ENCODE results near the gene SZT2.

Gene SZT2

DNA sequence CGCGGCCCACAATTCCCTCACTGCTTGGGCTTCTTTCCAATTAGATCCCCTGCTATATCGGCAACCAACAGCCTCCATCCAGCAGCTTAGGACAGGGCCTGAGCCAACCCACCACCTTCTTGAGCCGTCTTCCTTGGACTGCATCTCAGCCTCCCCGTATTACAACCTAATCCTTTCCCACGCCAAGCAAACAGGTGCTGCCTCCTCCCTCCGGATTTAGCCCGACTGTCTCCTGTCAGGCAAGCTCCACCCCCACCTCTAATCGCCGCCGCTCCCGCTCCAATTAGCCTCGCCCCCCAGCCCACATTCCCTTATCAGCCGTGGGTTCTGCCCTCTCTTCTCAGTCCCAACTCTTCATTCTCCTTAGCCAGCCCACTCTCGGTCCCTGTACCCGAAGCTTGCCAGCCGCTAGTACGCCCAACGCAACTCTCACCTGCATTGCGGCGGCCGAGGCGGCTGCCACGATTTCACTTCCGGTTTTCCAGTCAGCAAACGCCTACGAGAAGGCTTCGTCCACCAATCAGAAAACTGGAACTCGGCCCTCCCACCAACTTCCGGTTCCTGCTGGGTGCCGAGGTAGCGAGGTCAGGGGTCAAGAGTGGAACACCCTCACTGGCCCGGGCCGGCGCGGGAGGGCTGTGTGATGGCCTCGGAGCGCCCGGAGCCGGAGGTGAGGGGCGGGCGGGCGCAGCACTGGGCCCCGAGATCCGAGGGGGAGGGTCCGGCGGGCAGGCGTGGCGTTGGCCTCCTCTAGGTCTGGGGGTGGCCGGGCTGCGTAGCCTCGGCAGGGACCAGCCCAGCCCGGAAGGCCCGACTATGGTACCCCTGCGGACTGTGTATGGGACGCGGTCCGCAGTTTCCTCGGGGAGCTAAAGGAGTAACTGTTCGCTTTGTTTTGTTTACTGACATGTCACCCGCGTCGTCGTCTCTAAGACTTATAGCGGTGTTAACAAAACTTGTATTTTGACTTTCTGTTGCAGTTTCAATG, at the start of gene SZT2, which contains the start of gene MED8:
Gene SZT2, plus strand, starts transcription at position 574 of the 988 bp plus-strand sequence. Its CDS starts 70 bp downstream, at position 644.
Gene MED8, minus strand, starts transcription at position 475 of the 988 bp plus-strand sequence. Its CDS starts 36 bp downstream, at position 439.
- DNase-seq (ENCODE audit: low read depth, low spot score), result peak; percentile 96

DNA sequence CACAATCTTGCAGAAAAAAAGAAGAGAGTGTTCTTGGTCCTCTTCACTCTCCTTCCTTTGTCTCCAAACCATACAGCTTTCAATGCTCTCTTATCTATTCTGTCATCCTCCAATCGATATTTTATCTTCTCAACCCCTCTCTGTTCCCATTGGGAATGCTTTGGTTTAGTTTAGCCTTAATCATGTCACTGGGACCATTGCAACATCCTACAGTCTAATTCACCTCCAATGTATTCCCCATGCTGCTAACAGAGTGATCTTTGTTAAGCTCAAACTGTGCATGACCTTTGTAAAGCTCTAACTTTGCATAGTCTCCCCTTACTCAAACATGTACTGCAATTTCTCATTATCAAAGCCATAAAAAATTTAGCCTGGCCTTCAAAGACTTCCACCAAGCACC, 49.1 kb upstream of the SZT2 start:
- DNase-seq (ENCODE audit: low read depth, low spot score), result no peak

DNA sequence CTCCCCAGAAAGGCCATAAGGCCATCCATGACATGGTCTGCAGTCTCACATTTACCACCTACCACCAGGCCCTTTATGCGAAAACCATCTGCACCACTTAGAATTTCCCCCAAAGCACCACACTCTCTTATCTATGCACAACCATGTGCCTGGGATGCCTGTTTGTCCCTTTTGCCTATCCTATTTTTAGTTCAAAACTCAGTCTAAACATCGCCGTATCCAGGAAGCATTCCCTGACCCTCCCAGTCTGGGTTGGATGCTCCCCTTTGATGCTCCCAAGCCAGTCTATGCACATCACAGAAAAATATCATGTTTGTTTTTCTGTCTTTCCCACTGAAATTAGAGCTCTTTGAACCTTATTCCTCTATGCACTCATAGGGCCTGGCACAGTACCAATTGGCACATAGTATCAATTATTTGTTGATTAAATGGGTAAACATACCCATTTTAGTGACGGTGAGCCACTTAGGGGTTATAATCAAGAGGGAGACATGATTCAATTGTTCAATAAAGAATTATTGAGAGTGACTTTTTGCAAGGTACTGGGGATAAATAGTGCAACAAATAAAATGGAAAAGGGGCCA, 45.3 kb upstream of the SZT2 start:
- no peak for DNase-seq (ENCODE audit: low read depth, low spot score)

DNA sequence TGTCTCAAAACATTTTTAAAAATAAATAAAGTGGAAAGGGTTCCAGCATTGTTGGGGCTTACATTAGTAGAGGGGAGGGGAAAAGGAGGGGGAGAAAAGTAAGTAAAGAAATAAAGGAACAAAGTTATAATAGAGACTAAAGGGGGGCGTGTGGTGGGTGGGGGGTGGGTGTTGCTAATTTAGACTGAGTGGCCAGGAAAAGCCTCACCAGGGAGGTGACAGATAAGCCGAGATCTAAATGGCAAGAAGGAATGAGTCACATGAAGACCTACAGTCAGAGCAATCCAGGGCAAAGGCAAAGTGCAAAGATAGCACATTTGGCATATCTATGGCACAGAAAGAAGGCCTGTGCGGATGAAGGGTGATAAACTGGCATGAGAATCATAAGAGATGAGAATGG, 44.6 kb upstream of the SZT2 start:
- DNase-seq (ENCODE audit: low read depth, low spot score), result no peak

DNA sequence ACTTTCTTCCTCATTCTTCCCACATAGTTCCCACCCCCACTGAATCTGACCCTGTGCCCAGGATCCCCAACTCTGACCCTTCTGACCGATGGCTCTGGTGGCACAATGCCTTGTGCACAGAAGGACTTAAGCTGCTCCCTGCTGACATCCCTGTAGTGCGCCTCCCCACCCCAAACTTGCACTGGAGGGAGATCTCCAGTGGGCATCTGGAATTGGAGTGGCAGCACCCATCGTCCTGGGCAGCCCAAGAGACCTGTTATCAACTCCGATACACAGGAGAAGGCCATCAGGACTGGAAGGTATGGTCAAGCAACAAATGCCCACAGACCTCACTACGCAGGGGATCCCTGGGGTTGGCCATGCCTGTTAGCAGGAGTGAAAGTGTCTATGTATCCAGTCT, 43.1 kb upstream of the SZT2 start:
- no peak for DNase-seq (ENCODE audit: low read depth, low spot score)

DNA sequence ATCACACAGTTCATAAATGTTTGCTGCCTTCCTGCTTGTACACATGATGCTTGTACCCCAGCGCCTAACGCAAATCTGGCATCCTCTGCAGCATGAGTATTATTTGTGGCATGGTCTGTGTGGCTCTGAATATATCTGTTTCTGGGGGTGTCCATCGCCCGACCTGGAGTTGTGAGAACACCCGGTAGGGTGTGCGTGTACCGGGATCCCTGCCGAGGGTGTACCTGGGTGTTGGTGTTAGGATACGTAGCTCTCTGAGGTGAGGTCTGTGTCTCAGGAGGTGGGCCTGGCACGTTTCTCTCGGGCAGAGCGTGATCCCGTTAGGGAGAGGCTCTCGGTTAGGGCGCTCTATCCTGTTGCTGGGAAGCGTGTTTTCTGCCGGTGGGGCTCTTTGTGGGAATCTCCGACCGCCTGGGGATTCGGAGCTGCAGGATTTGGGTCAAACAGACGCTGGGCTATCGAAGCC, 41.3 kb upstream of the SZT2 start:
- DNase-seq (ENCODE audit: low read depth, low spot score), result no peak

DNA sequence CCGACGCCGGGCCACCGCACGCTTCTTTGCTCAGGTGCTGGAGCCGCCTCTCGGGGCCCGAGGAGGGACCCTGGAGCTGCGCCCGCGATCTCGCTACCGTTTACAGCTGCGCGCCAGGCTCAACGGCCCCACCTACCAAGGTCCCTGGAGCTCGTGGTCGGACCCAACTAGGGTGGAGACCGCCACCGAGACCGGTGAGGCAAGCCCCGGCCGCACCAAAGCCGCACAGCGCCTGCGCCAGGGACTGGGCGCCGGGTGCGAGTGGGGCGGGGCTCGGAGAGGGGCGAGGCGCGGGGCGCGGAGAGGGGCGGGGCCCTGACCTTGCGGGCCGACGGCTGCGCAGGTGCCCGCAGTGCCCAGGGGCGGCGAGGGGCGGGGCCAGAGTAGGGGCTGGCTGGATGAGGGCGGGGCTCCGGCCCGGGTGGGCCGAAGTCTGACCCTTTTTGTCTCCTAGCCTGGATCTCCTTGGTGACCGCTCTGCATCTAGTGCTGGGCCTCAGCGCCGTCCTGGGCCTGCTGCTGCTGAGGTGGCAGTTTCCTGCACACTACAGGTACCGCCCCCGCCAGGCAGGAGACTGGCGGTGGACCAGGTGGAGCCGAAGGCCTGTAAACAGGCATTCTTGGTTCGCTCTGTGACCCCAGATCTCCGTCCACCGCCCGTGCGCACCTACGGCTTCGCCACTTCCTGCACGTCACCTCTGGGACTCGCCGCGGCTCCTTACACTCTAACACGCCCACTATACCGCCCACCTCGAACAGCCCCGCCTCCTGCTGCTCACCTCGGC, 40.7 kb upstream of the SZT2 start:
- DNase-seq (ENCODE audit: low read depth, low spot score), result peak; percentile 81

DNA sequence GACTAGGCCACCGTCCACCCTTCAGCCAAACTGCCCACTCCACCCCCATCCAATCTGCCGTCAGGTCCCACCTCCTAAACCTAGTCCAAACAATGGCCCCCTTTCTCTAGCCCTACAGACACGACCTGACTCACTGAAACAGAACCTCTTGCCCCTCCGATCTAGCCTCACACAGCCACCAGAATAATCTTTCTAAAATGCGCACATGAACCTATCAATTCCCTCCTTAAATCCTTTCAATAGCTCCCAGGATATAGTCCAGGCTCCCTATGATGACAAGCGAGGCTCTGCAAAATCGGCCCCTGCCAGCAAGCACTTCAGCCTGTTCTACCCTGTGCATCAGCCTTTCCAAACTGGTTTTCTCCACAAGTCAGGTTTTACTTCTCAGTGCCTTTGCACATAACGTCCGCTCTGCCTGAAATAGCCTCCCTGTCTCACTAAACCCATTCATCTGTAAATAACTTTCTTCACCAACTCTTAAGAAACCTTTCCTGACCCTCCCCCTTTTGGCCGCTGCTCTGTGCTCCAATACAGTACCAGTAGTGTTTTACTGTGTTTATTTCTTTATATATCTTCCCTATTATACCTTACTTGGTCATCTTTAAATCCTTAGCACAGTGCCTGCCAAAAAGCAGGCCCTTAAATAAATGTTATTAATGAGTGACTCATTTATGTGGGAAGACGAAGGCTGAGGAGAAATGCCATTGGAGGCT, 39.9 kb upstream of the SZT2 start:
- peak; percentile 81 for DNase-seq (ENCODE audit: low read depth, low spot score)

DNA sequence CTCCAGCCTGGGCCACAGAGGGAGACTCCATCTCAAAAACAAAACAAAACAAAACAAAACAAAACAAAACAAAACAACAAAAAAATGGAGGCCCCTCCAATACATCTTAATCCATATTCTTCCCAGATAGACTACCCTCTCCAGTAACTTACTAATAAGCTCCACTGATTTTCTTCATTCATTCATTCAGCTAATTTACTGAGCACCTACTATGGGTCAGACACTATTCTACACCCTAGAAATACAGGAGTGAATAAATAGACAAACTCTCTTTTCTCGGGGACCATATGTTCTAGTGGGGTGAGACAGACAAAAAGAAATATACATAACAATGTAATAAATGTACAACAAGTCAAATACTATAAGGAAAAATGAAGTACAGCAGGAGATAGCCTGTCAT, 38.7 kb upstream of the SZT2 start:
- no peak for DNase-seq (ENCODE audit: low read depth, low spot score)

DNA sequence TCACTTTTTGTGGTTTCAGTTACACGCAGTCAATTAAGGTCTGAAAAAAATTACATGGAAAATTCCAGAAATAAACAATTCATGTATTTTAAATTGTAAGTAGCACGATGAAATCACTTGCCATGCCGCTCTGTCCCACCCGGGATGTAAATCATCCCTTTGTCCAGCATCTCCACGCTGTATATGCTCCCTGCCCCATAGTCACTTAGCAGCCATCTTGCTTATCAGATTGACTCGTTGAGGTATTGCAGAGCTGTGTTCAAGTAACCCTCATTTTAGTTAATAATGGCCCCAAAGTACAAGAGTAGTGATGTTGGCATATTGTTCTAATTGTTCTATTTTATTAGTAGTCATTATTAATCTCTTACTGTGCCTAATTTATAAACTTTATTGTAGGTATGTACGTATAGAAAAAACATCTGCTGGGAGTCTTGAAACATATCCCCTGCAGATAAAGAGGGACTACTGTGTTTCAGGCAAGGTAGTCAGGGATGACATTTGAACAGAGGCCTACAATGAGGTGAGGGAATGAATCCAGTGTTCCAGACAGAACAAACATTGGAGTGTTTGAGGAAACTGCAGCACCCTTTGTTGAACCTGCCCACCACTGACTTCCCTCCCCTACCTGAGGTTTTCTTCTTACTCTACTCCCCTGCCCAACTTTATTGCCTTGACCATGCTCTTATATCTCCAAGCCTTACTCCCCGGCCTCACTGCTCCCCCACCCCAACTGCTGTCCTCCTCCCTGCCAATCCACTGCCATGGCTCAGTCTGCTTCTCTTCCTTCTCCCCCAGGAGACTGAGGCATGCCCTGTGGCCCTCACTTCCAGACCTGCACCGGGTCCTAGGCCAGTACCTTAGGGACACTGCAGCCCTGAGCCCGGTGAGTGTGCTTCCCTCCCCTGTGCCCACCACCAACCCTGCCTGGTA, 38.0 kb upstream of the SZT2 start:
- DNase-seq (ENCODE audit: low read depth, low spot score), result no peak

DNA sequence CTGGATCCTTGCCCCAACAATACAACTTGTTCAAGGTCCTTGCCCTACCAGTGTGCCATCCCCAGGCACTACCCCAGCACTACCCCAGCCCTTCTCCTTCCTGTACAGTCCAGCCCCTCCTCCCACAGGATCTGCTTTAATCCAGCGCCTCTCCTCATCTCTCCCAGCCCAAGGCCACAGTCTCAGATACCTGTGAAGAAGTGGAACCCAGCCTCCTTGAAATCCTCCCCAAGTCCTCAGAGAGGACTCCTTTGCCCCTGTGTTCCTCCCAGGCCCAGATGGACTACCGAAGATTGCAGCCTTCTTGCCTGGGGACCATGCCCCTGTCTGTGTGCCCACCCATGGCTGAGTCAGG, 37.4 kb upstream of the SZT2 start:
- DNase-seq (ENCODE audit: low read depth, low spot score), result no peak

DNA sequence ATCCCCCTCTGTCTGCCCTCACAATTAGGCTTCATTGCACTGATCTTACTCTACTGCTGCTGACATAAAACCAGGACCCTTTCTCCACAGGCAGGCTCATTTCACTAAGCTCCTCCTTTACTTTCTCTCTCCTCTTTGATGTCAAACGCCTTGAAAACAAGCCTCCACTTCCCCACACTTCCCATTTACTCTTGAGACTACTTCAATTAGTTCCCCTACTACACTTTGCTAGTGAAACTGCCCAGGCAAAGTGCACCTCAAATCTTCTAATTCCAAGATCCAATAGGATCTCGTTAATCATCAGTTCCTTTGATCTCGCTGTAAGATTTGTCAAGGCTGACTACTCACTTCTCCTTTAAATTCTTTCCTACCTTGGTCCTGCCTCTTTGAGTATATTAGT, 36.8 kb upstream of the SZT2 start:
- DNase-seq (ENCODE audit: low read depth, low spot score), result no peak

DNA sequence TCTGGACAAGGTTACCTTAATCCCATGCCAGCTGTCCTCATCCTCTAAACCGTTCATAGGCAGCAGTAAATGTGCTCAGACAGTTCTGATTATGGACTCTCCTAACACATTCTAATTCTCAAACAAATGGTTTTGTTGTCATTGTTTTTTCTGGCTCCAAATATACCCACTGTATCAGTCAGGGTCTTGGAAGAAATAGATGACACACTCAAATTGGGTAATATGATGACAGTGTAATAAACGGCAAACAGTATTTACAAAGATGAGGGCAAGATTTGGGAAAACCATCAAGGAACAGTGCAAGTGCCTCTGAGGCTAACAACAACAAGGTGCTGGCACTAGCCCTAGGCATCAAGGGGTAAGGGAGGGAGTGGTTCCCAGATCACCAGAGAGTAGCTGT, 35.2 kb upstream of the SZT2 start:
- no peak for DNase-seq (ENCODE audit: low read depth, low spot score)

DNA sequence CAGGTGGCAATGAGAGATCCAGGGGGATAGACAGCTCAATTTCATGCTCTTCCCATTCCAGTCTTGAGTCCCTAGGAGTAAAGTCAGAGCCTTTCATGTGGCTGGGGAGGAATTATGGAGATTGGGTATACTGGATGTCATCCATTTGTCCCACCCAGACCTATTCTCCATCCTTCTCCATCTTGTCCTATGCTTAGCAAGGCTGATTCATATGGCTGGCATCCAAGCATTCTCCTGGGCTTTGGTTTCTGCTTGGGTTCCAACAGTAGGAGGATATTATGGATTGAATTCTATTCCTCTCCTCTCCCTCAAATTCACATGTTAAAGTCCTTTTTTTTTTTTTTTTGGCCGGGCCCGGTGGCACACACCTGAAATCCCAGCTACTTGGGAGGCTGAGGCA, 34.8 kb upstream of the SZT2 start:
- DNase-seq (ENCODE audit: low read depth, low spot score), result no peak

DNA sequence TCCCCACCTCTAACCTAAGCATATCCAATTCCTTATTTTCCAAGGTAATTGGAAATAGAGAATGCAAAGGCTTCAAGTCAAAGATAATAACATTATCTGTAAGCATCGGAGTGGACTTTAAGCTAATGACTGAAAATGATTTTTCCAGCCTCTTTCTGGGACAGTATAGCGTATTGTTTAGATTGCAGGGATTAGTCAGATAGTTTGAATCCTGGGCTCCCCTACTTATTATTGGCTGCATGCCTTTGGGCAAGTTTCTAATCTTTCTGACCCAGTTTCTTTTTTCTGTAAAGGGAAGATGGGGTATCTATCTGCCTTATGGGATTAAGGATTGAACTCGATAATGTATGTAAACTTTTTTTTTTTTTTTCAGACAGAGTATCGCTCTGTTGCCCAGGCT, 32.4 kb upstream of the SZT2 start:
- no peak for DNase-seq (ENCODE audit: low read depth, low spot score)

DNA sequence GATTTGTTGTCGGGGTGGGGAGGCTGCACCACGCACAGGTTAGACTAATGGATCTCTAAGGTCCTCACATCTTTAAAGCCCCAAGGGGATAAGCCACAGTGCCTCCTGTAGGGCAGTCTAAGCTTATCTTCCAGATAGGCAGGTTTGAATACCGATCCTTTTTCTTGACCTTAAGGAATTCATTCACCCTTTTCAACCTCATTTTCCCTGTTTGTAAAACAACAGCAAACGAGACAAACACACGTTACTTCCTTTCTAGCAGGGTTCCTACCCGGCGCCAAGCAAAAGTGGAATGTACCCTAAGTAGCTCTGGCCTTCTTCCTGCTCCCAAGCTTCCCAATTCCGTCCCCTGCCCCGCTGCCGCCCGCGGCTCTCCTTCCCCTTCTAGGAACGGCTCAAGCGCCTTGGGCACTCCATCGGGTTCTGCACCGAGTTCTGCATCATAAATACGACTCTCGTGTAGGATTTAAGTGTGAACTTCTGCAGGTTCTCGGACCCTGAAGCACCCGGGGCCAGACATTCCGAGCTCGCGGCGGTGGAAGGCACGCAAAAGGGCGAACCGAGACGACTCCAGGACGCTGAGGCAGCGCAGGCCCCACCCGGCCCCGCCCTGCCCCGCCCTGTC, 31.5 kb upstream of the SZT2 start:
- peak; percentile 64 for DNase-seq (ENCODE audit: low read depth, low spot score)

DNA sequence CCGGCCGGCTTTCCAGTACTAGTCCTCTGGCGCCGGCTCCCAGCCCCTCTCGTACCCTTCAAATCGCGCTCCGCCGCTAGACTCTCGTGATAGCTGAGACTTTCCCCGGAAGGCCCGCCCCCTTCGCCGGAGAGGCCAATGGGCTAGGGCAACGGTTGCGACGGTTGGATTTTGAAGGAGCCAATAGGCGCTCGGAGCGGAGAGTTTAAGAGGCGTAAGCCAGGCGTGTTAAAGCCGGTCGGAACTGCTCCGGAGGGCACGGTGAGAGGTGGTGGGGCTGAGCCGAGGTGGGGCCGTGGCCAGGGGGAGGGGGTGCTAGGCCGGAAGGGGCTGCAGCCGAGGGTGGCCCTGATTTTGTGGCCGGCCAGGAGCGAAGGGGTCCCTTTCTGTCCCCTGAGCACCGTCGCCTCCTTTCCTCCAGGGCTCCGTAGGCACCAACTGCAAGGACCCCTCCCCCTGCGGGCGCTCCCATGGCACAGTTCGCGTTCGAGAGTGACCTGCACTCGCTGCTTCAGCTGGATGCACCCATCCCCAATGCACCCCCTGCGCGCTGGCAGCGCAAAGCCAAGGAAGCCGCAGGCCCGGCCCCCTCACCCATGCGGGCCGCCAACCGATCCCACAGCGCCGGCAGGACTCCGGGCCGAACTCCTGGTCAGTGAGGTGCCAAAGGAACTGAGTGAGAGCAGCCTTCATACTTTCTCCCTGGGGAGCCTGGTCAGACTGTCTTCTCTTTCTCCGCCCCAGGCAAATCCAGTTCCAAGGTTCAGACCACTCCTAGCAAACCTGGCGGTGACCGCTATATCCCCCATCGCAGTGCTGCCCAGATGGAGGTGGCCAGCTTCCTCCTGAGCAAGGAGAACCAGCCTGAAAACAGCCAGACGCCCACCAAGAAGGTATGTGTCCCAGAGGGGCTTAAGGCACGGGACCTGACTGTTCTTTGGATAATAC, 30.7 kb upstream of the SZT2 start, which contains the start of gene CDC20:
Gene CDC20, plus strand, starts transcription at position 236 of the 948 bp plus-strand sequence. Its CDS starts 235 bp downstream, at position 471.
- peak; percentile 99 for DNase-seq (ENCODE audit: low read depth, low spot score)

DNA sequence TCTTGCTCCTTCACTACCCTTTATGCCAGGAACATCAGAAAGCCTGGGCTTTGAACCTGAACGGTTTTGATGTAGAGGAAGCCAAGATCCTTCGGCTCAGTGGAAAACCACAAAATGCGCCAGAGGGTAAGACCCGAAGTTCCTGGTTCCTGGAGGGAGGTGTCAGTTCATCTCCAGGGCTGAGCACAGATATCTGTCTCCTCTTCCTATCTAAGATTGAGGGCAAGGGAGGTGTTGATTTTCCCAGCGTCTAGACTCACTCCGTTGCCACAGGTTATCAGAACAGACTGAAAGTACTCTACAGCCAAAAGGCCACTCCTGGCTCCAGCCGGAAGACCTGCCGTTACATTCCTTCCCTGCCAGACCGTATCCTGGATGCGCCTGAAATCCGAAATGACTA, 30.0 kb upstream of the SZT2 start:
- DNase-seq (ENCODE audit: low read depth, low spot score), result no peak

DNA sequence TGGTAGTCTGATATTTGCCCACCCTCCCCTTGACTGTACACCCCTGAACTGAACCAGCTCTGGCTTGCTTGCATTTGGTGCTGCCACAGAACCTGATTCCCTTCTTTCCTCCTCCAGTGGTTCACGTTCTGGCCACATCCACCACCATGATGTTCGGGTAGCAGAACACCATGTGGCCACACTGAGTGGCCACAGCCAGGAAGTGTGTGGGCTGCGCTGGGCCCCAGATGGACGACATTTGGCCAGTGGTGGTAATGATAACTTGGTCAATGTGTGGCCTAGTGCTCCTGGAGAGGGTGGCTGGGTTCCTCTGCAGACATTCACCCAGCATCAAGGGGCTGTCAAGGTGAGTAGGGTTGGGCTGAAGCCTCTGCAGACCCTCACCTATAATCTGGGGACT, 29.1 kb upstream of the SZT2 start:
- no peak for DNase-seq (ENCODE audit: low read depth, low spot score)

All from astrocyte of the hippocampus (primary cell).